Activated CD4-positive, alpha-beta memory T cell treated with anti-CD3 and anti-CD28 coated beads, Interleukin-2, amount 10 ng/mL, durations not matched to agents 7 days and 5 days (primary cell): ENCODE measurements around the gene AFAP1L2. TPM values are rescaled to one million over a fixed set of nuclear protein-coding genes. Genes with fewer than 3 reads are reported as not detected.

Source experiments
- CTCF ChIA-PET: fragments of 350-600 bp; sonication (Branson Sonifier 250); formaldehyde crosslinking; loops from one replicate; lab custom pipeline; 2021; ENCODE audit warnings: antibody characterized with exemption, inconsistent platforms; lab: Charles Lee
- POLR2A ChIA-PET: fragments of 350-600 bp; sonication (Branson Sonifier 250); formaldehyde crosslinking; loops from one replicate; lab custom pipeline; 2021; ENCODE audit warnings: antibody characterized with exemption; lab: Charles Lee
- DNase-seq: peaks from one replicate; pipeline ENCODE4 v3.0.0-alpha.2; 2020
- H3K27ac Mint-ChIP-seq: one replicate; pipeline ENCODE4 v1.8.0; 2021; ENCODE audit warnings: mild to moderate bottlenecking, mixed read lengths
- H3K27me3 Mint-ChIP-seq: one replicate; pipeline ENCODE4 v1.8.0; 2021; ENCODE audit warnings: mixed read lengths
- H3K36me3 Mint-ChIP-seq: one replicate; pipeline ENCODE4 v1.8.0; 2021; ENCODE audit warnings: low read depth, mixed read lengths
- H3K4me1 Mint-ChIP-seq: one replicate; pipeline ENCODE4 v1.8.0; 2021; ENCODE audit warnings: mixed read lengths
- H3K4me3 Mint-ChIP-seq: one replicate; pipeline ENCODE4 v1.8.0; 2021; ENCODE audit warnings: mild to moderate bottlenecking, mixed read lengths
- H3K9me3 Mint-ChIP-seq: one replicate; pipeline ENCODE4 v1.8.0; 2021; ENCODE audit warnings: mixed read lengths
- total RNA-seq, 2 experiments: library from RNA; stranded (reverse); gene quantifications; one replicate each; pipeline ENCODE4 v1.2.3, GENCODE V29; 2021

Gene AFAP1L2
- total RNA-seq, 2 experiments from 2014 or later, result 1.5 to 1.9 TPM

- Mint-ChIP-seq H3K27me3 (no peaks in the 10 kb centered on the region), H3K27ac (no peak overlapping the region), H3K4me3 (no peak overlapping the region), H3K9me3 (no peaks in the 10 kb centered on the region), H3K4me1 (peaks cover 7% of the 10 kb centered on the region), H3K36me3 (no peaks in the 10 kb centered on the region)
- ChIA-PET POLR2A (no interaction called here), CTCF (interaction anchor here (1.0 kb wide), 1 partner anchor 26 kb away, joined by 3 read pairs; no protein-coding TSS in a partner anchor)
- DNase-seq, result no peak
These were observed 74.5 kb downstream of the AFAP1L2 start for GRCh38 chr10:114329634-114330365.

- ChIA-PET CTCF (interaction anchor here (1.0 kb wide), 1 partner anchor 25 kb away, joined by 3 read pairs; no protein-coding TSS in a partner anchor), POLR2A (no interaction called here)
- H3K36me3 Mint-ChIP-seq, result no peaks in the 10 kb centered on the region
- no peak overlapping the region for H3K4me3 Mint-ChIP-seq
- no peaks in the 10 kb centered on the region for H3K9me3 Mint-ChIP-seq
- H3K4me1 Mint-ChIP-seq, result no peaks in the 10 kb centered on the region
- H3K27me3 Mint-ChIP-seq, result no peaks in the 10 kb centered on the region
- H3K27ac Mint-ChIP-seq, result no peak overlapping the region
- DNase-seq, result no peak
These were observed 75.4 kb downstream of the AFAP1L2 start for GRCh38 chr10:114328874-114329273.

- Mint-ChIP-seq H3K9me3 (no peaks in the 10 kb centered on the region), H3K4me3 (no peak overlapping the region), H3K27me3 (no peaks in the 10 kb centered on the region), H3K36me3 (no peaks in the 10 kb centered on the region), H3K4me1 (no peaks in the 10 kb centered on the region), H3K27ac (no peak overlapping the region)
- DNase-seq, result no peak
- POLR2A ChIA-PET, result no interaction called here
- CTCF ChIA-PET, result no interaction called here
These were observed 75.9 kb downstream of the AFAP1L2 start for GRCh38 chr10:114328441-114328812.

- H3K9me3 Mint-ChIP-seq, result no peaks in the 10 kb centered on the region
- CTCF ChIA-PET, result no interaction called here
- POLR2A ChIA-PET, result no interaction called here
- H3K4me3 Mint-ChIP-seq, result no peak overlapping the region
- DNase-seq, result no peak
- H3K27me3 Mint-ChIP-seq, result no peaks in the 10 kb centered on the region
- H3K27ac Mint-ChIP-seq, result no peak overlapping the region
- H3K4me1 Mint-ChIP-seq, result no peaks in the 10 kb centered on the region
- no peaks in the 10 kb centered on the region for H3K36me3 Mint-ChIP-seq
These were observed 76.5 kb downstream of the AFAP1L2 start for GRCh38 chr10:114327537-114328440.

- ChIA-PET POLR2A (no interaction called here), CTCF (no interaction called here)
- no peaks in the 10 kb centered on the region for H3K4me1 Mint-ChIP-seq
- H3K4me3 Mint-ChIP-seq, result no peak overlapping the region
- no peak overlapping the region for H3K27ac Mint-ChIP-seq
- no peaks in the 10 kb centered on the region for H3K36me3 Mint-ChIP-seq
- no peaks in the 10 kb centered on the region for H3K9me3 Mint-ChIP-seq
- H3K27me3 Mint-ChIP-seq, result no peaks in the 10 kb centered on the region
- no peak for DNase-seq
These were observed 77.5 kb downstream of the AFAP1L2 start for GRCh38 chr10:114326795-114327194.

- Mint-ChIP-seq H3K4me1 (no peaks in the 10 kb centered on the region), H3K27me3 (peaks cover 5% of the 10 kb centered on the region), H3K27ac (no peak overlapping the region), H3K9me3 (no peaks in the 10 kb centered on the region), H3K36me3 (no peaks in the 10 kb centered on the region), H3K4me3 (no peak overlapping the region)
- POLR2A ChIA-PET, result no interaction called here
- no peak for DNase-seq
- CTCF ChIA-PET, result interaction anchor here (2.4 kb wide), 1 partner anchor 19 kb away, joined by 11 read pairs; no protein-coding TSS in a partner anchor
These were observed 81.3 kb downstream of the AFAP1L2 start for GRCh38 chr10:114323023-114323422.

GRCh38 chr10:114322344-114322743, 82.0 kb downstream of the AFAP1L2 start:
- no peaks in the 10 kb centered on the region for H3K36me3 Mint-ChIP-seq

GRCh38 chr10:114320249-114321116, 83.8 kb downstream of the AFAP1L2 start:
- no peak overlapping the region for H3K4me3 Mint-ChIP-seq
- ChIA-PET CTCF (interaction anchor here (2.8 kb wide), 1 partner anchor 17 kb away, joined by 9 read pairs; no protein-coding TSS in a partner anchor), POLR2A (no interaction called here)
- H3K27ac Mint-ChIP-seq, result no peak overlapping the region
- no peaks in the 10 kb centered on the region for H3K4me1 Mint-ChIP-seq
- DNase-seq, result no peak
- H3K9me3 Mint-ChIP-seq, result no peaks in the 10 kb centered on the region
- H3K27me3 Mint-ChIP-seq, result peaks cover 17% of the 10 kb centered on the region
- H3K36me3 Mint-ChIP-seq, result no peaks in the 10 kb centered on the region

More at GRCh38 chr10:114322344-114322743, 82.0 kb downstream of the AFAP1L2 start:
- H3K4me1 Mint-ChIP-seq, result no peaks in the 10 kb centered on the region
- H3K27ac Mint-ChIP-seq, result no peak overlapping the region
- H3K4me3 Mint-ChIP-seq, result no peak overlapping the region
- H3K27me3 Mint-ChIP-seq, result peaks cover 9% of the 10 kb centered on the region
- DNase-seq, result no peak
- CTCF ChIA-PET, result interaction anchor here (2.4 kb wide), 1 partner anchor 18 kb away, joined by 11 read pairs; no protein-coding TSS in a partner anchor
- no peaks in the 10 kb centered on the region for H3K9me3 Mint-ChIP-seq
- POLR2A ChIA-PET, result no interaction called here

GRCh38 chr10:114319406-114320248, 84.7 kb downstream of the AFAP1L2 start:
- Mint-ChIP-seq H3K9me3 (no peaks in the 10 kb centered on the region), H3K36me3 (no peaks in the 10 kb centered on the region), H3K27ac (no peak overlapping the region), H3K4me1 (no peaks in the 10 kb centered on the region), H3K27me3 (peaks cover 17% of the 10 kb centered on the region), H3K4me3 (no peak overlapping the region)
- ChIA-PET POLR2A (no interaction called here), CTCF (interaction anchor here (2.8 kb wide), 1 partner anchor 16 kb away, joined by 9 read pairs; no protein-coding TSS in a partner anchor)
- DNase-seq, result no peak

- CTCF ChIA-PET, result interaction anchor here (1.0 kb wide), 1 partner anchor 13 kb away, joined by 6 read pairs; no protein-coding TSS in a partner anchor
- POLR2A ChIA-PET, result no interaction called here
These were observed 87.6 kb downstream of the AFAP1L2 start for GRCh38 chr10:114316744-114317143.

GRCh38 chr10:114315566-114316420, 88.5 kb downstream of the AFAP1L2 start:
- ChIA-PET POLR2A (no interaction called here), CTCF (interaction anchor here (1.0 to 1.4 kb wide), 2 partner anchors 12 kb away, joined by 4 to 6 read pairs; no protein-coding TSS in a partner anchor)
- Mint-ChIP-seq H3K36me3 (no peaks in the 10 kb centered on the region), H3K9me3 (no peaks in the 10 kb centered on the region), H3K4me3 (no peak overlapping the region), H3K27me3 (peaks cover 17% of the 10 kb centered on the region), H3K27ac (no peak overlapping the region), H3K4me1 (no peaks in the 10 kb centered on the region)
- DNase-seq, result no peak

More at GRCh38 chr10:114316744-114317143, 87.6 kb downstream of the AFAP1L2 start:
- no peak for DNase-seq
- no peak overlapping the region for H3K27ac Mint-ChIP-seq
- H3K36me3 Mint-ChIP-seq, result no peaks in the 10 kb centered on the region
- H3K4me3 Mint-ChIP-seq, result no peak overlapping the region
- H3K9me3 Mint-ChIP-seq, result no peaks in the 10 kb centered on the region
- no peaks in the 10 kb centered on the region for H3K4me1 Mint-ChIP-seq
- peaks cover 17% of the 10 kb centered on the region for H3K27me3 Mint-ChIP-seq
